LNCAP (cell line): ENCODE measurements around the gene NTRK3.

Experiments used
- TF ChIP-seq, protein P1 (sequence below): fragments of 450-650 bp; IDR thresholded peaks from 2 replicates; pipeline ENCODE4 v1.5.1; 2017; ENCODE audit warnings: mild to moderate bottlenecking

NTRK3 gene

GRCh38 chr15:88257311-88258092, 963 bp upstream of the NTRK3 start:
- TF ChIP-seq, protein P1, sequence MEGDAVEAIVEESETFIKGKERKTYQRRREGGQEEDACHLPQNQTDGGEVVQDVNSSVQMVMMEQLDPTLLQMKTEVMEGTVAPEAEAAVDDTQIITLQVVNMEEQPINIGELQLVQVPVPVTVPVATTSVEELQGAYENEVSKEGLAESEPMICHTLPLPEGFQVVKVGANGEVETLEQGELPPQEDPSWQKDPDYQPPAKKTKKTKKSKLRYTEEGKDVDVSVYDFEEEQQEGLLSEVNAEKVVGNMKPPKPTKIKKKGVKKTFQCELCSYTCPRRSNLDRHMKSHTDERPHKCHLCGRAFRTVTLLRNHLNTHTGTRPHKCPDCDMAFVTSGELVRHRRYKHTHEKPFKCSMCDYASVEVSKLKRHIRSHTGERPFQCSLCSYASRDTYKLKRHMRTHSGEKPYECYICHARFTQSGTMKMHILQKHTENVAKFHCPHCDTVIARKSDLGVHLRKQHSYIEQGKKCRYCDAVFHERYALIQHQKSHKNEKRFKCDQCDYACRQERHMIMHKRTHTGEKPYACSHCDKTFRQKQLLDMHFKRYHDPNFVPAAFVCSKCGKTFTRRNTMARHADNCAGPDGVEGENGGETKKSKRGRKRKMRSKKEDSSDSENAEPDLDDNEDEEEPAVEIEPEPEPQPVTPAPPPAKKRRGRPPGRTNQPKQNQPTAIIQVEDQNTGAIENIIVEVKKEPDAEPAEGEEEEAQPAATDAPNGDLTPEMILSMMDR: no peak

DNA sequence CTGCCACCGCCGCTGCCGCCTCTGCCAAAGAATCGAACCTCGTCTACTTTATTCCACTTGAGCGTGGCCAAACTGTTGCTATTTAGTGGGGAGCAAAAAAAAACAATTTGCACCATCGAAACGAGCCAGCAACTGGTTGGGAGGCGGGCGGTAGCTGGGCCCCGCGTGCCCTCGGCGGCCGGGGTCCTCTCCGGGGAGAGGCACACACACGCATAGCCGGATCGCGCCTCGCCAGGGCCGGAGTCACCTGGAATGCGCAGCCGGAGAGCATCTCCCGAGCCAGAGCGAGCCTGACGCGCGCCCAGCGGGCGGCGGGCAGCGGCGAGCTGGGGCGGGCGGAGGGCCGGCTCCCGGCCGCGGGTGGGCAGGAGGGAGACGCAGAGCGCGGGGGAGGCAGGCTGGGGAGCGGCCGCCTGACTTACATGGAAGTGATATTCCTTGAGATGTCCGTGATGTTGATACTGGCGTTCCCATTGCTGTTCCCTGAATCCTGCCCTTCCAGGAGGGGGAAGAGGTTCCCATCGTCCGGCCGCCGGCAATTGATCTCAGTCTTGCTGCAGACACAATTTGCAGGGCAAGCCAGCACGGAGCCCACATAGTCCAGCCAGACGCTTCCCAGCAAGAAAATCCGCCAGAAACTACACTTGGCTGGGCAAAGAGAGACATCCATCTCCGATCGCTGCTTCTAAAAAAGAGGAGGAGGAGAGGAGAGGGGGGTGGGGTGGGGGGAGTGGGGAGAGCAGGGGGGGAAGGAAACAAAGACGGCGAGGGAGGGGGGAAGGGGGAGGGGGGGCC, 858 bp downstream of the NTRK3 start:
- TF ChIP-seq, protein P1: no peak

- TF ChIP-seq, protein P1: no peak
Measured at GRCh38 chr15:88255087-88255483, 1.5 kb downstream of the NTRK3 start.

- TF ChIP-seq, protein P1: no peak
Measured at GRCh38 chr15:88252441-88252840, 4.1 kb downstream of the NTRK3 start.

GRCh38 chr15:88250826-88251225, 5.7 kb downstream of the NTRK3 start:
- TF ChIP-seq, protein P1: no peak

DNA sequence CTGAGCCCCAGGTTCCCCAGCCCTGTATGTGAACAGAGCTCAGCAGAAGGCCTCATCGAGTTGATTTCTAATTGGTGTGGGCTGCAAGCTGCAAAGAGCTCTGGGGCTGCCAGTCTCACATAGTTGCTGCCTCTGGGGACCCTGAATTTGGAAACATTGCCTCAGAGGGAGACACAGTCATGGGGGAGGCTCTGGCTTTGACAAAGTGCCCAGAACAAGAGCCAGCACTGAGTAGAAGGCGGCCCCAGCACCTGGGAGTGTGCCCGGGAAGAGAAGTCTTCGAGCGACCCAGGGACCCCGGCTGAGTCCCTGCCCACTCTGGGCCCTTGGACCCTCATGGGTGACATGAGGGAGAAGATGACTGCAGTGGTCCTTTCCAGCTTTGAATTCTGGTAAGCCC, 7.3 kb downstream of the NTRK3 start:
- TF ChIP-seq, protein P1: no peak

GRCh38 chr15:88247914-88248313, 8.6 kb downstream of the NTRK3 start:
- TF ChIP-seq, protein P1: no peak
